DND-41 (cell line): Measurements from ENCODE around the gene ELAVL1.
"Not testable (repeated sequence)": the region's sequence is repeated elsewhere in the genome, so short reads cannot be mapped to it uniquely, and the experiment has no call there.

ENCODE experiments used
- ATAC-seq: fragments of 200-7000 bp; cut with Tn5 transposase; 3 replicates; pipeline ENCODE4 v1.9.1; 2021; ENCODE audit warnings: low read depth; ENCODE audit not compliant: insufficient read depth
- DNase-seq: peaks from one replicate; pipeline ENCODE4 v3.0.0-alpha.2; 2020
- H2AFZ ChIP-seq: 2 replicates; pipeline ENCODE4 v1.6.0; 2012; ENCODE audit warnings: low read depth, low read length
- H3K27ac ChIP-seq: 2 replicates; pipeline ENCODE4 v1.5.1; 2012; ENCODE audit warnings: low read length, inconsistent platforms
- H3K27me3 ChIP-seq: fragments of 200-600 bp; sonication (generic); 2 replicates; pipeline ENCODE4 v1.6.0; 2012; ENCODE audit warnings: low read length, mild to moderate bottlenecking, inconsistent platforms; ENCODE audit not compliant: insufficient read depth, poor library complexity
- H3K36me3 ChIP-seq: 2 replicates; pipeline ENCODE4 v1.5.1; 2012; ENCODE audit warnings: low read length, inconsistent platforms; ENCODE audit not compliant: insufficient read depth
- H3K4me1 ChIP-seq: 2 replicates; pipeline ENCODE4 v1.5.1; 2012; ENCODE audit warnings: mild to moderate bottlenecking, low read length; ENCODE audit not compliant: insufficient read depth
- H3K4me2 ChIP-seq: 2 replicates; pipeline ENCODE4 v1.6.0; 2012; ENCODE audit warnings: mild to moderate bottlenecking, moderate library complexity, low read length, inconsistent platforms; ENCODE audit not compliant: insufficient read depth
- H3K4me3 ChIP-seq, 2 experiments: fragments of 200-600 bp in 1 of 2; shearing (Covaris generic) in 1 of 2; 2 replicates each; pipeline ENCODE4 v1.5.1; 2012 to 2016; ENCODE audit warnings: inconsistent platforms in 2 of 2, low read length in 2 of 2, mild to moderate bottlenecking in 2 of 2, low read depth in 1 of 2, moderate library complexity in 1 of 2
- H3K79me2 ChIP-seq: 2 replicates; pipeline ENCODE4 v1.6.0; 2012; ENCODE audit warnings: low read length, inconsistent platforms; ENCODE audit not compliant: insufficient read depth
- H3K9ac ChIP-seq: 2 replicates; pipeline ENCODE4 v1.6.0; 2012; ENCODE audit warnings: low read depth, mild to moderate bottlenecking, inconsistent platforms, low read length, moderate library complexity
- H3K9me3 ChIP-seq: 2 replicates; pipeline ENCODE4 v1.5.1; 2012; ENCODE audit warnings: low read length, moderate library complexity, mild to moderate bottlenecking, inconsistent platforms; ENCODE audit not compliant: insufficient read depth, severe bottlenecking
- H4K20me1 ChIP-seq: 2 replicates; pipeline ENCODE4 v1.6.0; 2012; ENCODE audit warnings: low read length; ENCODE audit not compliant: insufficient read depth
- CTCF ChIP-seq: IDR thresholded peaks from 2 replicates; pipeline ENCODE4 v1.5.1; 2012; ENCODE audit warnings: borderline replicate concordance, low read length, moderate library complexity, mild to moderate bottlenecking; ENCODE audit not compliant: poor library complexity, severe bottlenecking; ENCODE audit errors: extremely low read depth
- EZH2 ChIP-seq: IDR thresholded peaks from 3 replicates; pipeline ENCODE4 v1.6.1; 2012; ENCODE audit warnings: borderline replicate concordance, low read depth, mild to moderate bottlenecking, moderate library complexity, low read length, inconsistent platforms; ENCODE audit not compliant: severe bottlenecking

Gene ELAVL1

GRCh38 chr19:7931221-7932061 lies 74.0 kb downstream of the ELAVL1 start:
- no peak for DNase-seq
- Histone ChIP-seq H3K4me3 (no peak overlapping the region), H2AFZ (no peak overlapping the region), H3K4me1 (peaks cover 2% of the 10 kb centered on the region), H3K36me3 (peaks cover 70% of the 10 kb centered on the region), H3K27ac (no peak overlapping the region), H3K27me3 (no peaks in the 10 kb centered on the region), H3K9me3 (no peaks in the 10 kb centered on the region), H3K79me2 (no peaks in the 10 kb centered on the region), H3K9ac (no peak overlapping the region), H4K20me1 (peaks cover 40% of the 10 kb centered on the region), H3K4me2 (no peak overlapping the region)
- TF ChIP-seq EZH2 (no peak), CTCF (no peak)
- ATAC-seq: no peak

GRCh38 chr19:7930765-7931164 lies 74.7 kb downstream of the ELAVL1 start:
- Histone ChIP-seq H3K27ac (no peak overlapping the region), H3K27me3 (no peaks in the 10 kb centered on the region), H3K9me3 (no peaks in the 10 kb centered on the region), H3K36me3 (peaks cover 64% of the 10 kb centered on the region), H4K20me1 (peaks cover 36% of the 10 kb centered on the region), H3K4me1 (peaks cover 7% of the 10 kb centered on the region), H3K9ac (no peak overlapping the region), H3K4me2 (no peak overlapping the region), H2AFZ (no peak overlapping the region), H3K79me2 (no peaks in the 10 kb centered on the region), H3K4me3 (no peak overlapping the region)
- ATAC-seq: no peak
- TF ChIP-seq CTCF (no peak), EZH2 (no peak)
- no peak for DNase-seq

- H3K27me3 ChIP-seq, H3K9ac ChIP-seq, ATAC-seq, H2AFZ ChIP-seq, H3K4me2 ChIP-seq, H3K9me3 ChIP-seq, DNase-seq, H3K79me2 ChIP-seq, H3K27ac ChIP-seq, H3K4me3 ChIP-seq: not testable (repeated sequence)
- Histone ChIP-seq H3K36me3 (peaks cover 57% of the 10 kb centered on the region), H4K20me1 (peaks cover 34% of the 10 kb centered on the region), H3K4me1 (peaks cover 13% of the 10 kb centered on the region)
These were observed 75.4 kb downstream of the ELAVL1 start for GRCh38 chr19:7930030-7930429.

- H4K20me1 ChIP-seq: peaks cover 41% of the 10 kb centered on the region
- peaks cover 5% of the 10 kb centered on the region for H3K79me2 ChIP-seq
- no peaks in the 10 kb centered on the region for H3K9me3 ChIP-seq
- peaks cover 53% of the 10 kb centered on the region for H3K36me3 ChIP-seq
- H3K27me3 ChIP-seq: no peaks in the 10 kb centered on the region
- peaks cover 18% of the 10 kb centered on the region for H3K4me1 ChIP-seq
- no peak overlapping the region for H2AFZ ChIP-seq
- DNase-seq (peak; percentile 76), ATAC-seq (peak; percentile 39)
- H3K27ac ChIP-seq: no peak overlapping the region
- H3K4me3 ChIP-seq: no peak overlapping the region
- H3K4me2 ChIP-seq: no peak overlapping the region
- TF ChIP-seq CTCF: peak; percentile 67
- no peak for TF ChIP-seq EZH2
- H3K9ac ChIP-seq: no peak overlapping the region
These were observed 76.4 kb downstream of the ELAVL1 start for GRCh38 chr19:7928741-7929701.
